Right lobe of liver (tissue), 4 donors: ENCODE data around the gene IGSF9B.

Experiments
- POLR2A ChIP-seq: fragments of 450-650 bp; IDR thresholded peaks from one replicate; pipeline ENCODE4 v1.6.1; 2017; ENCODE audit warnings: antibody characterized with exemption, mild to moderate bottlenecking
- TF ChIP-seq, protein P1 (sequence below), 4 donors: fragments of 200-600 bp in 3 of 4; fragments of 450-650 bp in 1 of 4; IDR thresholded peaks; one replicate each; pipeline versions ENCODE4 v1.5.1 to v1.8.0; 2016 to 2022; ENCODE audit warnings: antibody characterized with exemption in 4 of 4, mild to moderate bottlenecking in 2 of 4
- donor health status: DM: no; HTN: no; CAD: no.
- donor health status: DM: no; HTN: no; CAD: no.
- donor health status: DM: no; HTN: yes; CAD: no.

DNA sequence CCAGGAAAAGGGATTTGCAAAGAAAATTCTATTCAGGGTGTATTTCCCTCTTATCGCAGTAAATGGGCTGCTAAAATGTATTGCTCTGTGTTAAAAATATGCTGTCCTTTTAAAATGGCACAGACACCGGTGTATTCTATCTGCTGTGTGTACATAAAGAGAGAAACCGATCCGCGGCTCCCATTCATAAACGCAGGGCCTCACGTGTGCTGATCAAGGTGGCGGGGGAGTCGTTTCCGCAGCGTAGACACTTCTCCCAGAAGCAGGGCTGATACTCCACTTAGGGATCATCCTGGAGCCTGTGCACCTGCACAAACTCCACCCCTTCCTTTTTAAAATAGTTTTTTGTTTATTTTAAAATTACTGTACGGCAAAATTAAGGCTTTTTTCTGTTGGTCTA lies 26.1 kb upstream of the IGSF9B start:
- TF ChIP-seq, protein P1, sequence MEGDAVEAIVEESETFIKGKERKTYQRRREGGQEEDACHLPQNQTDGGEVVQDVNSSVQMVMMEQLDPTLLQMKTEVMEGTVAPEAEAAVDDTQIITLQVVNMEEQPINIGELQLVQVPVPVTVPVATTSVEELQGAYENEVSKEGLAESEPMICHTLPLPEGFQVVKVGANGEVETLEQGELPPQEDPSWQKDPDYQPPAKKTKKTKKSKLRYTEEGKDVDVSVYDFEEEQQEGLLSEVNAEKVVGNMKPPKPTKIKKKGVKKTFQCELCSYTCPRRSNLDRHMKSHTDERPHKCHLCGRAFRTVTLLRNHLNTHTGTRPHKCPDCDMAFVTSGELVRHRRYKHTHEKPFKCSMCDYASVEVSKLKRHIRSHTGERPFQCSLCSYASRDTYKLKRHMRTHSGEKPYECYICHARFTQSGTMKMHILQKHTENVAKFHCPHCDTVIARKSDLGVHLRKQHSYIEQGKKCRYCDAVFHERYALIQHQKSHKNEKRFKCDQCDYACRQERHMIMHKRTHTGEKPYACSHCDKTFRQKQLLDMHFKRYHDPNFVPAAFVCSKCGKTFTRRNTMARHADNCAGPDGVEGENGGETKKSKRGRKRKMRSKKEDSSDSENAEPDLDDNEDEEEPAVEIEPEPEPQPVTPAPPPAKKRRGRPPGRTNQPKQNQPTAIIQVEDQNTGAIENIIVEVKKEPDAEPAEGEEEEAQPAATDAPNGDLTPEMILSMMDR (IDR thresholded peaks at IDR 0.05) = no peak
- TF ChIP-seq POLR2A = no peak
